GM23338 (cell line): Measurements from ENCODE around the gene RGS6. TPM values are rescaled to one million over a fixed set of nuclear protein-coding genes. Genes with fewer than 3 reads are reported as not detected.

Source experiments
- ATAC-seq: fragments of 200-7000 bp; cut with Tn5 transposase; 3 replicates; pipeline ENCODE4 v1.9.1; 2020
- DNase-seq: peaks from one replicate; pipeline ENCODE4 v3.0.0-alpha.2; 2015; ENCODE audit warnings: low spot score
- H2AFZ ChIP-seq: fragments of 200-600 bp; sonication (generic); 2 replicates; pipeline ENCODE4 v1.8.0; 2016; ENCODE audit warnings: antibody characterized with exemption, mild to moderate bottlenecking, moderate library complexity
- H3F3A ChIP-seq: fragments of 200-600 bp; sonication (generic); replicated peaks from 2 replicates; pipeline ENCODE4 v1.8.0; 2017; ENCODE audit warnings: antibody characterized with exemption, mixed run types, low read depth
- H3K27ac ChIP-seq: fragments of 200-600 bp; sonication (generic); 2 replicates; pipeline ENCODE4 v1.6.1; 2016; ENCODE audit warnings: low read depth
- H3K27me3 ChIP-seq: fragments of 200-600 bp; sonication (generic); 2 replicates; pipeline ENCODE4 v1.8.0; 2016; ENCODE audit warnings: mild to moderate bottlenecking, mixed run types, moderate library complexity; ENCODE audit not compliant: insufficient read depth
- H3K36me3 ChIP-seq: fragments of 200-600 bp; sonication (generic); 2 replicates; pipeline ENCODE4 v1.8.0; 2016; ENCODE audit warnings: mild to moderate bottlenecking; ENCODE audit not compliant: insufficient read depth
- H3K4me1 ChIP-seq: fragments of 200-600 bp; sonication (generic); 2 replicates; pipeline ENCODE4 v1.8.0; 2016; ENCODE audit warnings: mild to moderate bottlenecking, moderate library complexity; ENCODE audit not compliant: insufficient read depth
- H3K4me2 ChIP-seq: fragments of 200-600 bp; sonication (generic); 2 replicates; pipeline ENCODE4 v1.7.1; 2017; ENCODE audit warnings: mixed run types
- H3K4me3 ChIP-seq: fragments of 200-600 bp; sonication (generic); 2 replicates; pipeline ENCODE4 v1.6.1; 2016; ENCODE audit warnings: mixed run types
- H3K79me2 ChIP-seq: fragments of 200-600 bp; sonication (generic); replicated peaks from 2 replicates; pipeline ENCODE4 v1.8.0; 2017; ENCODE audit warnings: mild to moderate bottlenecking; ENCODE audit not compliant: insufficient read depth
- H3K9me2 ChIP-seq: fragments of 200-600 bp; sonication (generic); 2 replicates; pipeline ENCODE4 v1.8.0; 2017; ENCODE audit not compliant: insufficient read depth
- H4K20me1 ChIP-seq: fragments of 200-600 bp; sonication (generic); replicated peaks from 2 replicates; pipeline ENCODE4 v1.8.0; 2017; ENCODE audit warnings: mild to moderate bottlenecking; ENCODE audit not compliant: insufficient read depth
- H3K27ac Mint-ChIP-seq: 2 replicates; pipeline ENCODE4 v1.8.0; 2020; ENCODE audit warnings: inconsistent platforms, mild to moderate bottlenecking, moderate library complexity, mixed read lengths
- H3K27me3 Mint-ChIP-seq: 3 replicates; pipeline ENCODE4 v1.8.0; 2022; ENCODE audit warnings: low read depth, mild to moderate bottlenecking, moderate library complexity, mixed read lengths, inconsistent platforms; ENCODE audit not compliant: insufficient read depth, poor library complexity
- H3K36me3 Mint-ChIP-seq: 3 replicates; pipeline ENCODE4 v1.8.0; 2021; ENCODE audit warnings: low read depth, mild to moderate bottlenecking, inconsistent platforms, moderate library complexity, mixed read lengths
- H3K4me1 Mint-ChIP-seq: 3 replicates; pipeline ENCODE4 v1.8.0; 2020; ENCODE audit warnings: mild to moderate bottlenecking, inconsistent platforms, mixed read lengths
- H3K4me3 Mint-ChIP-seq: 3 replicates; pipeline ENCODE4 v1.8.0; 2021; ENCODE audit warnings: moderate library complexity, mild to moderate bottlenecking, inconsistent platforms, mixed read lengths
- H3K9me3 Mint-ChIP-seq: 3 replicates; pipeline ENCODE4 v1.8.0; 2020; ENCODE audit warnings: moderate library complexity, mild to moderate bottlenecking, inconsistent platforms, mixed read lengths
- CREB1 ChIP-seq: fragments of 250-450 bp; sonication (Bioruptor Pico); IDR thresholded peaks from 2 replicates; pipeline ENCODE4 v1.5.0; 2020; ENCODE audit warnings: low read depth, mild to moderate bottlenecking, moderate library complexity
- EZH2 ChIP-seq: fragments of 200-600 bp; sonication (generic); IDR thresholded peaks from one replicate; pipeline ENCODE4 v1.8.0; 2017; ENCODE audit warnings: antibody characterized with exemption, mild to moderate bottlenecking, low read depth; ENCODE audit not compliant: unreplicated experiment
- JUNB ChIP-seq: IDR thresholded peaks from one replicate; pipeline ENCODE4 v1.6.1; 2016; ENCODE audit warnings: antibody characterized with exemption; ENCODE audit not compliant: unreplicated experiment
- NANOG ChIP-seq: IDR thresholded peaks from 2 replicates; pipeline ENCODE4 v1.6.1; 2016; ENCODE audit warnings: antibody characterized with exemption, borderline replicate concordance
- STAT1 ChIP-seq: IDR thresholded peaks from one replicate; pipeline ENCODE4 v1.6.1; 2016; ENCODE audit warnings: antibody characterized with exemption; ENCODE audit not compliant: unreplicated experiment
- ZNF114 ChIP-seq: fragments of 250-450 bp; sonication (Bioruptor Pico); IDR thresholded peaks from 2 replicates; pipeline ENCODE4 v1.5.0; 2020; ENCODE audit warnings: mild to moderate bottlenecking, moderate library complexity
- ZNF331 ChIP-seq: fragments of 250-450 bp; sonication (Bioruptor Pico); IDR thresholded peaks from 2 replicates; pipeline ENCODE4 v1.5.0; 2020; ENCODE audit warnings: low read depth, mild to moderate bottlenecking, moderate library complexity
- polyA plus RNA-seq: library from polyadenylated mRNA; unstranded; fragments of >200 nt; fragmentation: Nextera tagmentation; extraction: Ambion mirVana; gene quantifications from 2 replicates; pipeline ENCODE4 v1.2.1, GENCODE V29; 2016
- total RNA-seq: library from RNA; depleted of rRNA; stranded (reverse); fragments of >200 nt; shearing (Covaris generic); gene quantifications from 2 replicates; pipeline ENCODE4 v1.2.3, GENCODE V29; 2014
- TF ChIP-seq, protein P1 (sequence below): fragments of 250-450 bp; sonication (Bioruptor Pico); IDR thresholded peaks from 2 replicates; pipeline ENCODE4 v1.5.0; 2020; ENCODE audit warnings: mild to moderate bottlenecking, moderate library complexity
- TF ChIP-seq, protein P2 (sequence below): IDR thresholded peaks from one replicate; pipeline ENCODE4 v1.6.1; 2018; ENCODE audit warnings: antibody characterized with exemption; ENCODE audit not compliant: unreplicated experiment
- TF ChIP-seq, protein P3 (sequence below): IDR thresholded peaks from 2 replicates; pipeline ENCODE4 v1.6.1; 2016; ENCODE audit warnings: antibody characterized with exemption
- TF ChIP-seq, protein P4 (sequence below), 2 experiments: fragments of 200-600 bp in 1 of 2; sonication (generic) in 1 of 2; conservative IDR thresholded peaks; 2 replicates each; pipeline versions ENCODE4 v1.5.1 to v1.6.1; 2016 to 2017; ENCODE audit warnings: antibody characterized with exemption in 2 of 2, low read depth in 2 of 2, mild to moderate bottlenecking in 2 of 2, moderate library complexity in 1 of 2

RGS6 gene
- total and polyA plus RNA-seq, 2 experiments from 2014 or later = 0.66 to 0.83 TPM

DNA sequence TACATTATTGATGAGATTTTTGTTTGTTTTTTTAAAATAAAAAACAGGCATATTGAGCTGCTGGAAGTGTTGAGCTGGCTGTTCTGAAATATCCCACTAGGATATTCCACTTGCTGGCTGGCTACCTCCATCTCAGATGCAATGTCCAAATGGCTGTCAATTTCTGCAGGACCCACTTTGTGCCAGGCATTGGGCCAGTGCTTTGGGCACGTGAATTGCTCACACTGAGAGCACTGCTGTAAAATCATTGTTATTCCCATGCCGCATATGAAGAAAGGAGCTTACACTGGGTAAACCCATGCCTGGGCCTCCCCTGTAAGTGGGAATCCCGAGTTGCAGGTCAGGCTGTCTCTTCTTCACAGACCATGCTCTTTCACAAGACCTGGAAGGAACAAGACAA lies 56.7 kb downstream of the RGS6 start:
- Mint-ChIP-seq H3K4me1 (no peaks in the 10 kb centered on the region), H3K36me3 (no peaks in the 10 kb centered on the region), H3K4me3 (no peak overlapping the region), H3K27ac (no peak overlapping the region), H3K9me3 (no peaks in the 10 kb centered on the region), H3K27me3 (no peaks in the 10 kb centered on the region)
- H3K79me2 ChIP-seq = no peaks in the 10 kb centered on the region
- DNase-seq (peak; percentile 3), ATAC-seq (no peak; the same call in 1 of the 3 replicates)
- no peaks in the 10 kb centered on the region for H3K27me3 ChIP-seq
- H3K4me2 ChIP-seq = no peak overlapping the region
- H3F3A ChIP-seq = no peaks in the 10 kb centered on the region
- no peaks in the 10 kb centered on the region for H3K4me1 ChIP-seq
- no peaks in the 10 kb centered on the region for H3K36me3 ChIP-seq
- no peak overlapping the region for H3K4me3 ChIP-seq
- TF ChIP-seq JUNB (no peak), ZNF114 (CRISPR knock-in tag) (no peak), CREB1 (CRISPR knock-in tag) (no peak), STAT1 (no peak), EZH2 (no peak), ZNF331 (CRISPR knock-in tag) (no peak), NANOG (no peak)
- TF ChIP-seq, protein P1, sequence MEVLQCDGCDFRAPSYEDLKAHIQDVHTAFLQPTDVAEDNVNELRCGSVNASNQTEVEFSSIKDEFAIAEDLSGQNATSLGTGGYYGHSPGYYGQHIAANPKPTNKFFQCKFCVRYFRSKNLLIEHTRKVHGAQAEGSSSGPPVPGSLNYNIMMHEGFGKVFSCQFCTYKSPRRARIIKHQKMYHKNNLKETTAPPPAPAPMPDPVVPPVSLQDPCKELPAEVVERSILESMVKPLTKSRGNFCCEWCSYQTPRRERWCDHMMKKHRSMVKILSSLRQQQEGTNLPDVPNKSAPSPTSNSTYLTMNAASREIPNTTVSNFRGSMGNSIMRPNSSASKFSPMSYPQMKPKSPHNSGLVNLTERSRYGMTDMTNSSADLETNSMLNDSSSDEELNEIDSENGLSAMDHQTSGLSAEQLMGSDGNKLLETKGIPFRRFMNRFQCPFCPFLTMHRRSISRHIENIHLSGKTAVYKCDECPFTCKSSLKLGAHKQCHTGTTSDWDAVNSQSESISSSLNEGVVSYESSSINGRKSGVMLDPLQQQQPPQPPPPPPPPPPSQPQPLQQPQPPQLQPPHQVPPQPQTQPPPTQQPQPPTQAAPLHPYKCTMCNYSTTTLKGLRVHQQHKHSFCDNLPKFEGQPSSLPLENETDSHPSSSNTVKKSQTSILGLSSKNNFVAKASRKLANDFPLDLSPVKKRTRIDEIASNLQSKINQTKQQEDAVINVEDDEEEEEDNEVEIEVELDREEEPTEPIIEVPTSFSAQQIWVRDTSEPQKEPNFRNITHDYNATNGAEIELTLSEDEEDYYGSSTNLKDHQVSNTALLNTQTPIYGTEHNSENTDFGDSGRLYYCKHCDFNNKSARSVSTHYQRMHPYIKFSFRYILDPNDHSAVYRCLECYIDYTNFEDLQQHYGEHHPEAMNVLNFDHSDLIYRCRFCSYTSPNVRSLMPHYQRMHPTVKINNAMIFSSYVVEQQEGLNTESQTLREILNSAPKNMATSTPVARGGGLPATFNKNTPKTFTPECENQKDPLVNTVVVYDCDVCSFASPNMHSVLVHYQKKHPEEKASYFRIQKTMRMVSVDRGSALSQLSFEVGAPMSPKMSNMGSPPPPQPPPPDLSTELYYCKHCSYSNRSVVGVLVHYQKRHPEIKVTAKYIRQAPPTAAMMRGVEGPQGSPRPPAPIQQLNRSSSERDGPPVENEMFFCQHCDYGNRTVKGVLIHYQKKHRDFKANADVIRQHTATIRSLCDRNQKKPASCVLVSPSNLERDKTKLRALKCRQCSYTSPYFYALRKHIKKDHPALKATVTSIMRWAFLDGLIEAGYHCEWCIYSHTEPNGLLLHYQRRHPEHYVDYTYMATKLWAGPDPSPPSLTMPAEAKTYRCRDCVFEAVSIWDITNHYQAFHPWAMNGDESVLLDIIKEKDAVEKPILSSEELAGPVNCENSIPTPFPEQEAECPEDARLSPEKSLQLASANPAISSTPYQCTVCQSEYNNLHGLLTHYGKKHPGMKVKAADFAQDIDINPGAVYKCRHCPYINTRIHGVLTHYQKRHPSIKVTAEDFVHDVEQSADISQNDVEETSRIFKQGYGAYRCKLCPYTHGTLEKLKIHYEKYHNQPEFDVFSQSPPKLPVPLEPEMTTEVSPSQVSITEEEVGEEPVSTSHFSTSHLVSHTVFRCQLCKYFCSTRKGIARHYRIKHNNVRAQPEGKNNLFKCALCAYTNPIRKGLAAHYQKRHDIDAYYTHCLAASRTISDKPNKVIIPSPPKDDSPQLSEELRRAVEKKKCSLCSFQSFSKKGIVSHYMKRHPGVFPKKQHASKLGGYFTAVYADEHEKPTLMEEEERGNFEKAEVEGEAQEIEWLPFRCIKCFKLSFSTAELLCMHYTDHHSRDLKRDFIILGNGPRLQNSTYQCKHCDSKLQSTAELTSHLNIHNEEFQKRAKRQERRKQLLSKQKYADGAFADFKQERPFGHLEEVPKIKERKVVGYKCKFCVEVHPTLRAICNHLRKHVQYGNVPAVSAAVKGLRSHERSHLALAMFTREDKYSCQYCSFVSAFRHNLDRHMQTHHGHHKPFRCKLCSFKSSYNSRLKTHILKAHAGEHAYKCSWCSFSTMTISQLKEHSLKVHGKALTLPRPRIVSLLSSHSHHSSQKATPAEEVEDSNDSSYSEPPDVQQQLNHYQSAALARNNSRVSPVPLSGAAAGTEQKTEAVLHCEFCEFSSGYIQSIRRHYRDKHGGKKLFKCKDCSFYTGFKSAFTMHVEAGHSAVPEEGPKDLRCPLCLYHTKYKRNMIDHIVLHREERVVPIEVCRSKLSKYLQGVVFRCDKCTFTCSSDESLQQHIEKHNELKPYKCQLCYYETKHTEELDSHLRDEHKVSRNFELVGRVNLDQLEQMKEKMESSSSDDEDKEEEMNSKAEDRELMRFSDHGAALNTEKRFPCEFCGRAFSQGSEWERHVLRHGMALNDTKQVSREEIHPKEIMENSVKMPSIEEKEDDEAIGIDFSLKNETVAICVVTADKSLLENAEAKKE (CRISPR knock-in tag) = no peak
- TF ChIP-seq, protein P2, sequence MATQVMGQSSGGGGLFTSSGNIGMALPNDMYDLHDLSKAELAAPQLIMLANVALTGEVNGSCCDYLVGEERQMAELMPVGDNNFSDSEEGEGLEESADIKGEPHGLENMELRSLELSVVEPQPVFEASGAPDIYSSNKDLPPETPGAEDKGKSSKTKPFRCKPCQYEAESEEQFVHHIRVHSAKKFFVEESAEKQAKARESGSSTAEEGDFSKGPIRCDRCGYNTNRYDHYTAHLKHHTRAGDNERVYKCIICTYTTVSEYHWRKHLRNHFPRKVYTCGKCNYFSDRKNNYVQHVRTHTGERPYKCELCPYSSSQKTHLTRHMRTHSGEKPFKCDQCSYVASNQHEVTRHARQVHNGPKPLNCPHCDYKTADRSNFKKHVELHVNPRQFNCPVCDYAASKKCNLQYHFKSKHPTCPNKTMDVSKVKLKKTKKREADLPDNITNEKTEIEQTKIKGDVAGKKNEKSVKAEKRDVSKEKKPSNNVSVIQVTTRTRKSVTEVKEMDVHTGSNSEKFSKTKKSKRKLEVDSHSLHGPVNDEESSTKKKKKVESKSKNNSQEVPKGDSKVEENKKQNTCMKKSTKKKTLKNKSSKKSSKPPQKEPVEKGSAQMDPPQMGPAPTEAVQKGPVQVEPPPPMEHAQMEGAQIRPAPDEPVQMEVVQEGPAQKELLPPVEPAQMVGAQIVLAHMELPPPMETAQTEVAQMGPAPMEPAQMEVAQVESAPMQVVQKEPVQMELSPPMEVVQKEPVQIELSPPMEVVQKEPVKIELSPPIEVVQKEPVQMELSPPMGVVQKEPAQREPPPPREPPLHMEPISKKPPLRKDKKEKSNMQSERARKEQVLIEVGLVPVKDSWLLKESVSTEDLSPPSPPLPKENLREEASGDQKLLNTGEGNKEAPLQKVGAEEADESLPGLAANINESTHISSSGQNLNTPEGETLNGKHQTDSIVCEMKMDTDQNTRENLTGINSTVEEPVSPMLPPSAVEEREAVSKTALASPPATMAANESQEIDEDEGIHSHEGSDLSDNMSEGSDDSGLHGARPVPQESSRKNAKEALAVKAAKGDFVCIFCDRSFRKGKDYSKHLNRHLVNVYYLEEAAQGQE = no peak
- TF ChIP-seq, protein P3, sequence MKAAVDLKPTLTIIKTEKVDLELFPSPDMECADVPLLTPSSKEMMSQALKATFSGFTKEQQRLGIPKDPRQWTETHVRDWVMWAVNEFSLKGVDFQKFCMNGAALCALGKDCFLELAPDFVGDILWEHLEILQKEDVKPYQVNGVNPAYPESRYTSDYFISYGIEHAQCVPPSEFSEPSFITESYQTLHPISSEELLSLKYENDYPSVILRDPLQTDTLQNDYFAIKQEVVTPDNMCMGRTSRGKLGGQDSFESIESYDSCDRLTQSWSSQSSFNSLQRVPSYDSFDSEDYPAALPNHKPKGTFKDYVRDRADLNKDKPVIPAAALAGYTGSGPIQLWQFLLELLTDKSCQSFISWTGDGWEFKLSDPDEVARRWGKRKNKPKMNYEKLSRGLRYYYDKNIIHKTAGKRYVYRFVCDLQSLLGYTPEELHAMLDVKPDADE = no peak
- TF ChIP-seq, protein P4, sequence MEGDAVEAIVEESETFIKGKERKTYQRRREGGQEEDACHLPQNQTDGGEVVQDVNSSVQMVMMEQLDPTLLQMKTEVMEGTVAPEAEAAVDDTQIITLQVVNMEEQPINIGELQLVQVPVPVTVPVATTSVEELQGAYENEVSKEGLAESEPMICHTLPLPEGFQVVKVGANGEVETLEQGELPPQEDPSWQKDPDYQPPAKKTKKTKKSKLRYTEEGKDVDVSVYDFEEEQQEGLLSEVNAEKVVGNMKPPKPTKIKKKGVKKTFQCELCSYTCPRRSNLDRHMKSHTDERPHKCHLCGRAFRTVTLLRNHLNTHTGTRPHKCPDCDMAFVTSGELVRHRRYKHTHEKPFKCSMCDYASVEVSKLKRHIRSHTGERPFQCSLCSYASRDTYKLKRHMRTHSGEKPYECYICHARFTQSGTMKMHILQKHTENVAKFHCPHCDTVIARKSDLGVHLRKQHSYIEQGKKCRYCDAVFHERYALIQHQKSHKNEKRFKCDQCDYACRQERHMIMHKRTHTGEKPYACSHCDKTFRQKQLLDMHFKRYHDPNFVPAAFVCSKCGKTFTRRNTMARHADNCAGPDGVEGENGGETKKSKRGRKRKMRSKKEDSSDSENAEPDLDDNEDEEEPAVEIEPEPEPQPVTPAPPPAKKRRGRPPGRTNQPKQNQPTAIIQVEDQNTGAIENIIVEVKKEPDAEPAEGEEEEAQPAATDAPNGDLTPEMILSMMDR (conservative IDR thresholded peaks at IDR 0.05; ENCODE audit: low read depth in 2 of 2) = no peak
- H3K27ac ChIP-seq = no peak overlapping the region
- H4K20me1 ChIP-seq = no peaks in the 10 kb centered on the region
- no peaks in the 10 kb centered on the region for H3K9me2 ChIP-seq
- H2AFZ ChIP-seq = no peak overlapping the region
